ENCODE data around the gene IWS1. TPM values are rescaled to one million over a fixed set of nuclear protein-coding genes. Genes with fewer than 3 reads are reported as not detected.

IWS1 gene
- total RNA-seq, 1 experiment from 2014 or later: 46.6 TPM

DNA sequence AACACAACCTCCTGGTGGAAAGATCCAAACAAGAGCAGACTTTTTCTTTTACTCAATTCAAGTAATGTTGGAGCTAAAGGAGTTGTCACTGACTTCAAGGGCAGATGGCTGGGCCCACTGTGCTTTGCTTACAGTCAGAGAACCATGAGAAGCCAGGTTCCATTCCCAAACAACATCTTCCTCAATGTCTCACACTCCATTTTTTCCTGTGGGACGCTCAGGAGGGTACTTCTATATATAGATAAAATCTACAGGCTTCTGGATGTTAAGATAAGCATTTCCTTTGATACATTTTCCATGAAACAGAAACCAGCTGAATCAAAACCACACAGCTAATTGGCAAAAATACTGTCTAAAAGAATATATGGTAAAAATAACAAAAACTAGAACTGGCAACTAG, 14.4 kb downstream of the IWS1 start:
- intact Hi-C loops (cut with micrococcal nuclease): no loop called here
- ChIA-PET RAD21 (ENCODE audit: low non-redundant PET in 1 of 2, low total read pairs in 2 of 2, uncharacterized antibody in 2 of 2, unreplicated experiment in 2 of 2) (no interaction called here), CTCF (interaction anchor here (1.0 to 1.3 kb wide), 2 partner anchors 14 to 33 kb away, joined by 3 to 4 read pairs; partner anchors contain the start of gene IWS1), POLR2A (interaction anchor here (2.5 kb wide), 1 partner anchor 14 kb away, joined by 8 read pairs; the partner anchor contains the start of gene IWS1)
- no peak overlapping the region for H3K4me2 ChIP-seq (ENCODE audit: low read length)
- no peak overlapping the region for H3K27ac ChIP-seq (ENCODE audit: low read depth, low read length)
- H3K9ac ChIP-seq (ENCODE audit: low read length): no peak overlapping the region
- H3K4me3 ChIP-seq (replicated peaks in 1 of 2; ENCODE audit: low read depth in 1 of 2, low read length in 2 of 2): no peak overlapping the region
- ATAC-seq (no peak), DNase-seq (ENCODE audit: low read depth, low spot score) (no peak)
- peaks cover 2 to 9% of the 10 kb centered on the region in 2 experiments; a peak in 1 of 4 replicates for H3K36me3 ChIP-seq (ENCODE audit: control insufficient read depth in 1 of 2, insufficient read depth in 2 of 2, low read length in 2 of 2)
- H4K20me1 ChIP-seq (ENCODE audit: insufficient read depth): peaks cover 28% of the 10 kb centered on the region; the same call in 1 of the 2 replicates
- no TSS peak for BruUV-seq (replicated peaks)
- TF ChIP-seq SIN3A (IDR thresholded peaks at IDR 0.05; ENCODE audit: low read depth) (no peak), CBX3 (IDR thresholded peaks at IDR 0.05; ENCODE audit: low read depth) (no peak), EGR1 (IDR thresholded peaks at IDR 0.05; ENCODE audit: low read depth) (no peak), EZH2phosphoT487 (IDR thresholded peaks at IDR 0.05; ENCODE audit: borderline replicate concordance) (no peak)
- TF ChIP-seq, protein P1, sequence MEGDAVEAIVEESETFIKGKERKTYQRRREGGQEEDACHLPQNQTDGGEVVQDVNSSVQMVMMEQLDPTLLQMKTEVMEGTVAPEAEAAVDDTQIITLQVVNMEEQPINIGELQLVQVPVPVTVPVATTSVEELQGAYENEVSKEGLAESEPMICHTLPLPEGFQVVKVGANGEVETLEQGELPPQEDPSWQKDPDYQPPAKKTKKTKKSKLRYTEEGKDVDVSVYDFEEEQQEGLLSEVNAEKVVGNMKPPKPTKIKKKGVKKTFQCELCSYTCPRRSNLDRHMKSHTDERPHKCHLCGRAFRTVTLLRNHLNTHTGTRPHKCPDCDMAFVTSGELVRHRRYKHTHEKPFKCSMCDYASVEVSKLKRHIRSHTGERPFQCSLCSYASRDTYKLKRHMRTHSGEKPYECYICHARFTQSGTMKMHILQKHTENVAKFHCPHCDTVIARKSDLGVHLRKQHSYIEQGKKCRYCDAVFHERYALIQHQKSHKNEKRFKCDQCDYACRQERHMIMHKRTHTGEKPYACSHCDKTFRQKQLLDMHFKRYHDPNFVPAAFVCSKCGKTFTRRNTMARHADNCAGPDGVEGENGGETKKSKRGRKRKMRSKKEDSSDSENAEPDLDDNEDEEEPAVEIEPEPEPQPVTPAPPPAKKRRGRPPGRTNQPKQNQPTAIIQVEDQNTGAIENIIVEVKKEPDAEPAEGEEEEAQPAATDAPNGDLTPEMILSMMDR (IDR thresholded peaks at IDR 0.05 in 2 of 3, conservative IDR thresholded peaks at IDR 0.05 in 1 of 3; ENCODE audit: borderline replicate concordance in 1 of 3, insufficient read depth in 1 of 3, low read depth in 2 of 3, low read length in 2 of 3): no peak
- peaks cover 100% of the 10 kb centered on the region for H3K79me2 ChIP-seq (ENCODE audit: insufficient read depth, low read length)
- no peaks in the 10 kb centered on the region for H3K9me2 ChIP-seq (ENCODE audit: insufficient read depth)
- H3K27me3 ChIP-seq (ENCODE audit: insufficient read depth, low read length): no peaks in the 10 kb centered on the region
- peaks cover 19 to 31% of the 10 kb centered on the region in 2 experiments for H3K4me1 ChIP-seq (ENCODE audit: control insufficient read depth in 1 of 2, insufficient read depth in 2 of 2, low read length in 2 of 2)
- no peaks in the 10 kb centered on the region for H3K9me3 ChIP-seq (ENCODE audit: control insufficient read depth in 1 of 2, insufficient read depth in 1 of 2, low read depth in 1 of 2, low read length in 2 of 2)
- H2AFZ ChIP-seq (ENCODE audit: low read depth, low read length, poor library complexity, severe bottlenecking): no peak overlapping the region

DNA sequence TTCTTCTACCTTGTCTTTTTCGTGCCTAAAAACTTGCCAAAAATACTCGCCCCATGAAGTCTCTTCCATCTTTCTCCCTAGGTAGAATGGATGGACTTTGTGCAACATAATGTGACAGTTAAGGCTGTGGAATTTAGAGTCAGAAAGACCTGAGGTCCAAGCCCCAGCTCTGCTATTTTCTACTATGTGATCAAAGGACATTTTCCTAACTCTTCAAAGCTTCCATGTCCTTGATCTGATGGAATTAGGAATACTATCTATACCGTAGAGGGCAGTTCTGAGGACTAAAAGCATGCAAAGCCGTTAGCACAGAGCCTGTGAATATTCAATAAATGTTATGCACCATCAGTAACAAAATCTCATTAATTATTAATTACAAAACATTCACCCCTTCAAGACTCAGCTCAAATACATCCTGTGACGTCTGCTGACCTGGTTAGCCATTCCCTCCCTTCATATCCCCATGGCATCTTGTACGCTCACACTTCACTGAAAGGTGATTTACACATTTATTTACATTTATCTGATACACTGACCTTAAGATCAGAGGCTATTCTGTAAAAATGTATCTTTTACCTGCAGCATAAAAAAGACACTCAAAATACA, 15.1 kb downstream of the IWS1 start:
- intact Hi-C loops (cut with micrococcal nuclease): no loop called here
- POLR2A ChIA-PET: interaction anchor here (2.5 kb wide), 1 partner anchor 15 kb away, joined by 8 read pairs; the partner anchor contains the start of gene IWS1
- Histone ChIP-seq H2AFZ (ENCODE audit: low read depth, low read length, poor library complexity, severe bottlenecking) (no peak overlapping the region), H3K9ac (ENCODE audit: low read length) (no peak overlapping the region), H3K4me3 (replicated peaks in 1 of 2; ENCODE audit: low read depth in 1 of 2, low read length in 2 of 2) (no peak overlapping the region), H4K20me1 (ENCODE audit: insufficient read depth) (peaks cover 35% of the 10 kb centered on the region; the same call in 1 of the 2 replicates), H3K36me3 (ENCODE audit: control insufficient read depth in 1 of 2, insufficient read depth in 2 of 2, low read length in 2 of 2) (peaks cover 2 to 9% of the 10 kb centered on the region in 2 experiments; a peak in 1 of 4 replicates), H3K27me3 (ENCODE audit: insufficient read depth, low read length) (no peaks in the 10 kb centered on the region), H3K4me1 (ENCODE audit: control insufficient read depth in 1 of 2, insufficient read depth in 2 of 2, low read length in 2 of 2) (peaks cover 19 to 31% of the 10 kb centered on the region in 2 experiments), H3K9me2 (ENCODE audit: insufficient read depth) (no peaks in the 10 kb centered on the region), H3K79me2 (ENCODE audit: insufficient read depth, low read length) (peaks cover 100% of the 10 kb centered on the region), H3K27ac (ENCODE audit: low read depth, low read length) (no peak overlapping the region), H3K4me2 (ENCODE audit: low read length) (no peak overlapping the region), H3K9me3 (ENCODE audit: control insufficient read depth in 1 of 2, insufficient read depth in 1 of 2, low read depth in 1 of 2, low read length in 2 of 2) (no peaks in the 10 kb centered on the region)
- TF ChIP-seq, protein P2, sequence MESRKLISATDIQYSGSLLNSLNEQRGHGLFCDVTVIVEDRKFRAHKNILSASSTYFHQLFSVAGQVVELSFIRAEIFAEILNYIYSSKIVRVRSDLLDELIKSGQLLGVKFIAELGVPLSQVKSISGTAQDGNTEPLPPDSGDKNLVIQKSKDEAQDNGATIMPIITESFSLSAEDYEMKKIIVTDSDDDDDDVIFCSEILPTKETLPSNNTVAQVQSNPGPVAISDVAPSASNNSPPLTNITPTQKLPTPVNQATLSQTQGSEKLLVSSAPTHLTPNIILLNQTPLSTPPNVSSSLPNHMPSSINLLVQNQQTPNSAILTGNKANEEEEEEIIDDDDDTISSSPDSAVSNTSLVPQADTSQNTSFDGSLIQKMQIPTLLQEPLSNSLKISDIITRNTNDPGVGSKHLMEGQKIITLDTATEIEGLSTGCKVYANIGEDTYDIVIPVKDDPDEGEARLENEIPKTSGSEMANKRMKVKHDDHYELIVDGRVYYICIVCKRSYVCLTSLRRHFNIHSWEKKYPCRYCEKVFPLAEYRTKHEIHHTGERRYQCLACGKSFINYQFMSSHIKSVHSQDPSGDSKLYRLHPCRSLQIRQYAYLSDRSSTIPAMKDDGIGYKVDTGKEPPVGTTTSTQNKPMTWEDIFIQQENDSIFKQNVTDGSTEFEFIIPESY (IDR thresholded peaks at IDR 0.05; ENCODE audit: extremely low read depth, insufficient replicate concordance, low read length): no peak
- TF ChIP-seq JUND (IDR thresholded peaks at IDR 0.05) (no peak), ZNF274 (IDR thresholded peaks at IDR 0.05; ENCODE audit: low read depth, low read length) (no peak), CBX3 (IDR thresholded peaks at IDR 0.05; ENCODE audit: low read depth) (no peak), CEBPB (IDR thresholded peaks at IDR 0.05; ENCODE audit: low read depth) (no peak), SIN3A (IDR thresholded peaks at IDR 0.05; ENCODE audit: low read depth) (no peak), TCF7L2 (IDR thresholded peaks at IDR 0.05; ENCODE audit: borderline replicate concordance, extremely low read depth, insufficient read depth, insufficient read length) (no peak), POLR2AphosphoS5 (IDR thresholded peaks at IDR 0.05; ENCODE audit: low read depth, low read length) (no peak), SP1 (IDR thresholded peaks at IDR 0.05; ENCODE audit: low read depth) (no peak), POLR2A (IDR thresholded peaks at IDR 0.05; ENCODE audit: borderline replicate concordance, extremely low read depth, insufficient read depth, insufficient read length) (no peak), EGR1 (IDR thresholded peaks at IDR 0.05; ENCODE audit: low read depth) (no peak)
- TF ChIP-seq, protein P3, sequence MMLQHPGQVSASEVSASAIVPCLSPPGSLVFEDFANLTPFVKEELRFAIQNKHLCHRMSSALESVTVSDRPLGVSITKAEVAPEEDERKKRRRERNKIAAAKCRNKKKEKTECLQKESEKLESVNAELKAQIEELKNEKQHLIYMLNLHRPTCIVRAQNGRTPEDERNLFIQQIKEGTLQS (IDR thresholded peaks at IDR 0.05): no peak
- TF ChIP-seq, protein P4, sequence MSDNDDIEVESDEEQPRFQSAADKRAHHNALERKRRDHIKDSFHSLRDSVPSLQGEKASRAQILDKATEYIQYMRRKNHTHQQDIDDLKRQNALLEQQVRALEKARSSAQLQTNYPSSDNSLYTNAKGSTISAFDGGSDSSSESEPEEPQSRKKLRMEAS (IDR thresholded peaks at IDR 0.05): no peak
- BruUV-seq (replicated peaks): no TSS peak
- CTCF ChIA-PET: interaction anchor here (1.3 kb wide), 1 partner anchor 32 kb away, joined by 4 read pairs; no protein-coding TSS in a partner anchor
- RAD21 ChIA-PET (ENCODE audit: low non-redundant PET in 1 of 2, low total read pairs in 2 of 2, uncharacterized antibody in 2 of 2, unreplicated experiment in 2 of 2): no interaction called here
- ATAC-seq (no peak), DNase-seq (ENCODE audit: low read depth, low spot score) (no peak)

Data from HCT116 (cell line).